GM12878 (cell line): ENCODE data around the gene CALD1. TPM values are rescaled to one million over a fixed set of nuclear protein-coding genes. Genes with fewer than 3 reads are reported as not detected.

Experiments
- ATAC-seq: fragments of 200-7000 bp; cut with Tn5 transposase; 3 replicates; pipeline ENCODE4 v1.9.1; 2020; ENCODE audit warnings: mild to moderate bottlenecking, moderate library complexity
- BruUV-seq: library from RNA; stranded (reverse); fragments of 400-500 nt; replicated peaks from 2 replicates; lab custom pipeline; 2021; lab: Mats Ljungman, UMichigan
- CTCF ChIA-PET: fragments of 300-600 bp; sonication (Branson Sonifier 250); formaldehyde crosslinking; extraction: SDS; loops from one replicate; lab custom pipeline; 2021; ENCODE audit warnings: inconsistent platforms; lab: Yijun Ruan, JAX
- POLR2A ChIA-PET: fragments of 350-600 bp; formaldehyde crosslinking; extraction: SDS; loops from one replicate; lab custom pipeline; 2021; ENCODE audit warnings: inconsistent platforms; lab: Charles Lee
- RAD21 ChIA-PET: fragments of 300-600 bp; sonication (Branson Sonifier 250); formaldehyde crosslinking; loops from one replicate; lab custom pipeline; 2023; ENCODE audit warnings: antibody characterized with exemption; ENCODE audit not compliant: unreplicated experiment; lab: Charles Lee
- SMC1A ChIA-PET: fragments of 300-600 bp; sonication (Branson Sonifier 250); formaldehyde crosslinking; loops from one replicate; lab custom pipeline; 2023; ENCODE audit not compliant: unreplicated experiment, uncharacterized antibody; lab: Charles Lee
- DNase-seq: peaks from one replicate; pipeline ENCODE4 v3.0.0-alpha.2; 2011; ENCODE audit warnings: low read depth, low spot score
- FAIRE-seq: peaks from 3 replicates; lab custom pipeline; 2011; peaks lifted over from hg19 to GRCh38; lab: Jason Lieb, UNC
- H2AFZ ChIP-seq: 2 replicates; pipeline ENCODE4 v1.6.0; 2011; ENCODE audit warnings: low read depth, low read length, control low read depth; ENCODE audit not compliant: control insufficient read depth
- H3K27ac ChIP-seq: 2 replicates; pipeline ENCODE4 v1.5.1; 2011; ENCODE audit warnings: control low read depth; ENCODE audit not compliant: control insufficient read depth, insufficient read depth
- H3K27me3 ChIP-seq, 2 experiments: replicated peaks in 1 of 2; 2 replicates each; pipeline versions ENCODE4 v1.6.0 to v1.6.1; 2011; ENCODE audit warnings: low read length in 1 of 2; ENCODE audit not compliant: control insufficient read depth in 2 of 2, insufficient read depth in 2 of 2
- H3K36me3 ChIP-seq, 2 experiments: 2 replicates each; pipeline ENCODE4 v1.5.1; 2011; ENCODE audit warnings: low read length in 1 of 2; ENCODE audit not compliant: control insufficient read depth in 2 of 2, insufficient read depth in 2 of 2
- H3K4me1 ChIP-seq: 2 replicates; pipeline ENCODE4 v1.6.1; 2011; ENCODE audit warnings: mild to moderate bottlenecking, low read length, moderate library complexity, mixed read lengths; ENCODE audit not compliant: control insufficient read depth, insufficient read depth
- H3K4me2 ChIP-seq: 2 replicates; pipeline ENCODE4 v1.6.0; 2011; ENCODE audit warnings: control low read depth; ENCODE audit not compliant: control insufficient read depth, insufficient read depth
- H3K4me3 ChIP-seq: fragments of 200-600 bp; sonication (generic); 2 replicates; pipeline ENCODE4 v1.5.1; 2016
- H3K79me2 ChIP-seq: 2 replicates; pipeline ENCODE4 v1.6.0; 2011; ENCODE audit warnings: low read length; ENCODE audit not compliant: control insufficient read depth, insufficient read depth
- H3K9ac ChIP-seq: 2 replicates; pipeline ENCODE4 v1.8.0; 2011; ENCODE audit warnings: low read length, control low read depth, mixed read lengths; ENCODE audit not compliant: control insufficient read depth, insufficient read depth
- H3K9me3 ChIP-seq: replicated peaks from 3 replicates; pipeline ENCODE4 v1.5.1; 2011; ENCODE audit warnings: mild to moderate bottlenecking, low read length; ENCODE audit not compliant: control insufficient read depth, insufficient read depth
- H4K20me1 ChIP-seq: 2 replicates; pipeline ENCODE4 v1.6.0; 2011; ENCODE audit not compliant: control insufficient read depth, insufficient read depth
- DPF2 ChIP-seq: fragments of 450-650 bp; IDR thresholded peaks from 2 replicates; pipeline ENCODE4 v1.6.1; 2017; ENCODE audit warnings: mild to moderate bottlenecking
- ESRRA ChIP-seq: IDR thresholded peaks from 2 replicates; pipeline ENCODE4 v1.6.1; 2012; ENCODE audit warnings: mild to moderate bottlenecking, low read length, improper control_type of control experiment
- GATAD2B ChIP-seq: fragments of 450-650 bp; conservative IDR thresholded peaks from 2 replicates; pipeline ENCODE4 v1.6.1; 2017; ENCODE audit warnings: low read depth, mild to moderate bottlenecking, moderate library complexity
- KDM1A ChIP-seq: fragments of 200-600 bp; sonication (generic); IDR thresholded peaks from 2 replicates; pipeline ENCODE4 v1.6.1; 2016; ENCODE audit warnings: borderline replicate concordance
- MTA2 ChIP-seq: fragments of 450-650 bp; IDR thresholded peaks from 2 replicates; pipeline ENCODE4 v1.6.1; 2016; ENCODE audit warnings: low read depth, mild to moderate bottlenecking, moderate library complexity
- NFYB ChIP-seq: IDR thresholded peaks from 2 replicates; pipeline ENCODE4 v1.6.1; 2011; ENCODE audit warnings: low read depth, mild to moderate bottlenecking, low read length, improper control_type of control experiment, moderate library complexity; ENCODE audit not compliant: insufficient read depth
- PAX5 ChIP-seq: IDR thresholded peaks from 2 replicates; pipeline ENCODE4 v1.6.1; 2011; ENCODE audit warnings: low read depth, low read length, borderline replicate concordance
- RELB ChIP-seq: fragments of 450-650 bp; IDR thresholded peaks from 2 replicates; pipeline ENCODE4 v1.6.1; 2017; ENCODE audit warnings: low read depth, mild to moderate bottlenecking, moderate library complexity
- SIX5 ChIP-seq: IDR thresholded peaks from 2 replicates; pipeline ENCODE4 v1.6.1; 2011; ENCODE audit warnings: mild to moderate bottlenecking, low read depth, low read length, moderate library complexity; ENCODE audit not compliant: severe bottlenecking
- SKIL ChIP-seq: fragments of 450-650 bp; IDR thresholded peaks from 2 replicates; pipeline ENCODE4 v1.6.1; 2017; ENCODE audit warnings: mild to moderate bottlenecking, low read depth, inconsistent platforms; ENCODE audit not compliant: poor library complexity, severe bottlenecking
- SMARCA5 ChIP-seq: fragments of 450-650 bp; IDR thresholded peaks from 2 replicates; pipeline ENCODE4 v1.6.1; 2017; ENCODE audit warnings: mild to moderate bottlenecking
- SREBF2 ChIP-seq: IDR thresholded peaks from 2 replicates; pipeline ENCODE4 v1.6.1; 2012; ENCODE audit warnings: mild to moderate bottlenecking, low read length
- USF2 ChIP-seq: IDR thresholded peaks from 2 replicates; pipeline ENCODE4 v1.6.1; 2011; ENCODE audit warnings: low read depth, low read length, improper control_type of control experiment, borderline replicate concordance
- ZBTB11 ChIP-seq: fragments of 450-650 bp; formaldehyde crosslinking; IDR thresholded peaks from 2 replicates; pipeline ENCODE4 v1.5.0; 2022; ENCODE audit warnings: mild to moderate bottlenecking, missing genetic modification characterization
- ZSCAN29 ChIP-seq: fragments of 450-650 bp; IDR thresholded peaks from 2 replicates; pipeline ENCODE4 v1.6.1; 2017; ENCODE audit warnings: mild to moderate bottlenecking, moderate library complexity
- WGBS: methylation state at CpG from one replicate; pipeline ENCODE4 v1.1.6; 2016; ENCODE audit warnings: low lambda C conversion rate; ENCODE audit not compliant: insufficient replicate concordance, insufficient coverage; ENCODE audit errors: missing lambda C conversion rate; 5-methylcytosine and 5-hydroxymethylcytosine counted together
- in situ Hi-C: fragments of 300-500 bp; cut with MboI; formaldehyde crosslinking; loops from 9 replicates; pipeline ENCODE4 v1.14.3; 2018; ENCODE audit warnings: mixed read lengths
- intact Hi-C: fragments of 100-400 bp; cut with micrococcal nuclease; formaldehyde crosslinking; loops from one replicate; pipeline ENCODE4 v1.14.2; 2022; ENCODE audit not compliant: unreplicated experiment
- polyA plus RNA-seq, 11 experiments: library from polyadenylated mRNA; depleted of rRNA in 4 of 11; unstranded in 6 of 11; stranded (reverse) in 5 of 11; fragments of >200 nt; fragmentation: Nextera tagmentation in 4 of 11; fragmentation: Illumina TruSeq in 1 of 11; extraction: Ambion mirVana in 4 of 11; extraction: Trizol in 1 of 11; gene quantifications; 1 replicate in 1 of 11; 2 replicates in 10 of 11; pipeline versions ENCODE4 v1.2.1 to v1.2.3, GENCODE V29; 2011 to 2016; ENCODE audit warnings: inconsistent platforms in 2 of 11, missing spikeins in 2 of 11, low read depth in 1 of 11
- total RNA-seq, 4 experiments: library from RNA; depleted of rRNA in 3 of 4; stranded (reverse); fragments of >200 nt in 3 of 4; fragmentation: Illumina TruSeq in 1 of 4; extraction: Trizol in 1 of 4; gene quantifications; 2 replicates each; pipeline versions ENCODE4 v1.2.1 to v1.2.3, GENCODE V29; 2013 to 2021

Gene CALD1
- total and polyA plus RNA-seq, 10 of the 15 experiments (the other 5 are each of a cell fraction or from before 2014, with no cell fraction given), result 0.03 to 1.3 (median 0.22) TPM

- no peak overlapping the region for H3K27ac ChIP-seq
These were observed 15.8 kb downstream of the CALD1 start for GRCh38 chr7:134795231-134795630.

More at GRCh38 chr7:134795231-134795630, 15.8 kb downstream of the CALD1 start:
- Histone ChIP-seq H3K9me3 (no peaks in the 10 kb centered on the region), H2AFZ (no peak overlapping the region), H3K4me2 (no peak overlapping the region), H3K36me3 (no peaks in the 10 kb centered on the region), H3K4me3 (no peak overlapping the region), H4K20me1 (no peaks in the 10 kb centered on the region), H3K9ac (no peak overlapping the region), H3K79me2 (no peaks in the 10 kb centered on the region), H3K4me1 (no peaks in the 10 kb centered on the region), H3K27me3 (no peaks in the 10 kb centered on the region; a peak in 2 of 4 replicates)
- in situ Hi-C loops, result no loop called here
- CTCF ChIA-PET, result no interaction called here
- WGBS, result 42% methylated on average over 5 of the region's 5 CpGs
- ATAC-seq, result no peak
- no TSS peak for BruUV-seq
- FAIRE-seq, result no peak
- intact Hi-C loops, result no loop called here
- POLR2A ChIA-PET, result no interaction called here
- no peak for DNase-seq
- TF ChIP-seq RELB (no peak), SMARCA5 (no peak), DPF2 (no peak), ZSCAN29 (no peak), SIX5 (no peak), SKIL (no peak), ZBTB11 (CRISPR knock-in tag) (no peak), MTA2 (no peak), USF2 (no peak), SREBF2 (no peak), ESRRA (no peak), PAX5 (no peak), KDM1A (no peak), NFYB (no peak), GATAD2B (no peak)
- SMC1A ChIA-PET, result interaction anchor here (0.8 kb wide), 1 partner anchor 8 kb away, joined by 3 read pairs; no protein-coding TSS in a partner anchor
- RAD21 ChIA-PET, result no interaction called here
